Psoas muscle (tissue), 8 donors: ENCODE results near the gene RNF146. TPM values are rescaled to one million over a fixed set of nuclear protein-coding genes. Genes with fewer than 3 reads are reported as not detected.
"Not testable (repeated sequence)": the region's sequence is repeated elsewhere in the genome, so short reads cannot be mapped to it uniquely, and the experiment has no call there.

Experiments used
- ATAC-seq, 4 donors: fragments of 200-7000 bp; cut with Tn5 transposase; one replicate each; pipeline ENCODE4 v1.9.1; 2020; ENCODE audit warnings: moderate library complexity in 3 of 4, mild to moderate bottlenecking in 2 of 4
- DNase-seq, 2 donors: peaks; one replicate each; pipeline ENCODE4 v3.0.0-alpha.2; 2020
- H3K27ac ChIP-seq: fragments of 200-600 bp; one replicate; pipeline ENCODE4 v1.8.0; 2022
- H3K27me3 ChIP-seq, 3 donors: fragments of 200-600 bp in 1 of 3; one replicate each; pipeline versions ENCODE4 v1.6.1 to v1.8.0; 2013 to 2022; ENCODE audit warnings: low read length in 2 of 3, mild to moderate bottlenecking in 2 of 3, moderate library complexity in 1 of 3; ENCODE audit not compliant: insufficient read depth in 3 of 3
- H3K36me3 ChIP-seq, 2 donors: fragments of 200-600 bp in 1 of 2; one replicate each; pipeline versions ENCODE4 v1.6.1 to v1.8.0; 2013 to 2022; ENCODE audit warnings: low read depth in 1 of 2, mild to moderate bottlenecking in 1 of 2, moderate library complexity in 1 of 2; ENCODE audit not compliant: insufficient read depth in 1 of 2
- H3K4me1 ChIP-seq: fragments of 200-600 bp; one replicate; pipeline ENCODE4 v1.8.0; 2022
- H3K4me3 ChIP-seq: fragments of 200-600 bp; one replicate; pipeline ENCODE4 v1.8.0; 2022; ENCODE audit warnings: mild to moderate bottlenecking
- H3K9me3 ChIP-seq: fragments of 200-600 bp; one replicate; pipeline ENCODE4 v1.8.0; 2022
- CTCF ChIP-seq: fragments of 200-600 bp; IDR thresholded peaks from one replicate; pipeline ENCODE4 v1.8.0; 2022; ENCODE audit warnings: antibody characterized with exemption
- WGBS, 3 donors: extraction: QIAGEN DNeasy Blood & Tissue Kit; methylation state at CpG; one replicate each; pipeline versions ENCODE4 v1.1.6 to v1.1.7; 2013; 5-methylcytosine and 5-hydroxymethylcytosine counted together
- intact Hi-C, 2 donors: fragments of 100-400 bp; cut with DNase I; formaldehyde crosslinking; loops; one replicate each; pipeline versions ENCODE4 v1.11.0 to v1.14.2; 2022
- polyA plus RNA-seq, 3 donors: library from polyadenylated mRNA; stranded (reverse); fragments of 200-250 nt; gene quantifications; one replicate each; pipeline ENCODE4 v1.2.3, GENCODE V29; 2013
- total RNA-seq, 4 donors: library from RNA; stranded (reverse); fragmentation: NEBNext Ultra II Directional in 2 of 4; extraction: Animal tissue kit (Norgen Biotek cat#: 25700) in 2 of 4; gene quantifications; one replicate each; pipeline versions ENCODE4 v1.2.1 to v1.2.4, GENCODE V29; 2021 to 2023
- donor health status: healthy with polysubstance abuse.
- donor health status: DM: no; HTN: no; CAD: no; lungs with moderate emphysema.
- donor health status: Bipolar disorder and iron deficiency.
- donor health status: healthy.
- donor health status: DM: yes; HTN: yes; CAD: no.
- donor health status: DM: no; HTN: no; CAD: no.
- donor health status: DM: no; HTN: no; CAD: no.
- donor health status: DM: yes; HTN: yes; CAD: no.

RNF146 gene
- total and polyA plus RNA-seq, 7 donors: 15.9 to 81.5 (median 72.6) TPM

GRCh38 chr6:127319686-127320085, 53.0 kb downstream of the RNF146 start:
- DNase-seq (no peak), ATAC-seq (no peak)
- H3K4me3 ChIP-seq: no peak overlapping the region
- intact Hi-C loops: no loop called here
- no peaks in the 10 kb centered on the region for H3K4me1 ChIP-seq
- no peak for TF ChIP-seq CTCF
- no peaks in the 10 kb centered on the region for H3K27me3 ChIP-seq
- 83 to 96% (median 89%) methylated on average over 1 of the region's 1 CpG for WGBS, 3 donors
- H3K36me3 ChIP-seq: peaks cover 0 to 35% of the 10 kb centered on the region in 2 donors
- no peaks in the 10 kb centered on the region for H3K9me3 ChIP-seq
- H3K27ac ChIP-seq: no peak overlapping the region

GRCh38 chr6:127328043-127328609, 61.5 kb downstream of the RNF146 start:
- H3K27me3 ChIP-seq: no peaks in the 10 kb centered on the region
- H3K4me3 ChIP-seq: no peak overlapping the region
- H3K36me3 ChIP-seq: peaks cover 0 to 55% of the 10 kb centered on the region in 2 donors
- no peaks in the 10 kb centered on the region for H3K9me3 ChIP-seq
- DNase-seq (no peak), ATAC-seq (no peak)
- intact Hi-C loops: no loop called here
- H3K27ac ChIP-seq: no peak overlapping the region
- H3K4me1 ChIP-seq: no peaks in the 10 kb centered on the region
- TF ChIP-seq CTCF: no peak

GRCh38 chr6:127331256-127331655, 64.6 kb downstream of the RNF146 start:
- intact Hi-C loops, H3K9me3 ChIP-seq, ATAC-seq, H3K4me1 ChIP-seq, DNase-seq, H3K27me3 ChIP-seq, H3K4me3 ChIP-seq, H3K27ac ChIP-seq: not testable (repeated sequence)
- H3K36me3 ChIP-seq: peaks cover 0 to 35% of the 10 kb centered on the region in 2 donors
- 58 to 81% (median 76%) methylated on average over 3 of the region's 3 CpGs for WGBS, 3 donors

- no peak for TF ChIP-seq CTCF
- no peak for ATAC-seq
- WGBS, 3 donors: 58 to 68% (median 67%) methylated on average over 4 of the region's 4 CpGs
Measured at GRCh38 chr6:127332383-127332961, 65.8 kb downstream of the RNF146 start.

More at GRCh38 chr6:127332383-127332961, 65.8 kb downstream of the RNF146 start:
- no peaks in the 10 kb centered on the region for H3K4me1 ChIP-seq
- DNase-seq: no peak
- no peaks in the 10 kb centered on the region for H3K9me3 ChIP-seq
- H3K27me3 ChIP-seq: no peaks in the 10 kb centered on the region
- no peak overlapping the region for H3K4me3 ChIP-seq
- intact Hi-C loops: no loop called here
- peaks cover 0 to 27% of the 10 kb centered on the region in 2 donors for H3K36me3 ChIP-seq
- no peak overlapping the region for H3K27ac ChIP-seq

Other genes with a start within 250 kb of the RNF146 start
- gene RSPO3, start 148.2 kb upstream of the RNF146 start, total RNA-seq: 10 to 100 TPM; 12.6 to 28.3 (median 25.7) TPM
- 10 to 100 TPM; 20.6 to 32.1 (median 27.4) TPM for gene RSPO3, start 148.2 kb upstream of the RNF146 start, polyA plus RNA-seq
- gene ECHDC1, start 76.7 kb downstream of the RNF146 start, total RNA-seq: 10 to 100 TPM; 29.9 to 36.9 (median 33.5) TPM
- 10 to 100 TPM; 31.2 to 70.6 (median 48.4) TPM for gene ECHDC1, start 76.7 kb downstream of the RNF146 start, polyA plus RNA-seq
- gene KIAA0408, start 192.5 kb downstream of the RNF146 start, total RNA-seq: 10 to 100 TPM; 10.4 to 31.5 (median 14.7) TPM
- gene KIAA0408, start 192.5 kb downstream of the RNF146 start, polyA plus RNA-seq: 10 to 100 TPM in 2 of 3 donors, 1 to 10 TPM in 1; 4.4 to 48.0 (median 24.6) TPM